HFFc6 (cell line): Measurements from ENCODE around the gene ABTB2. TPM values are rescaled to one million over a fixed set of nuclear protein-coding genes. Genes with fewer than 3 reads are reported as not detected.
A peak's percentile ranks its signal among the peaks of the same experiment; 100 is the strongest.

Experiments
- DNase-seq: peaks from one replicate; pipeline ENCODE4 v3.0.0-alpha.2; 2018
- H3K27ac Mint-ChIP-seq: 2 replicates; pipeline ENCODE4 v1.8.0; 2020; ENCODE audit warnings: mild to moderate bottlenecking, mixed read lengths
- H3K27me3 Mint-ChIP-seq: 2 replicates; pipeline ENCODE4 v1.8.0; 2021; ENCODE audit warnings: mild to moderate bottlenecking, moderate library complexity, mixed read lengths; ENCODE audit not compliant: insufficient read depth
- H3K36me3 Mint-ChIP-seq: 2 replicates; pipeline ENCODE4 v1.8.0; 2021; ENCODE audit warnings: low read depth, mixed read lengths
- H3K4me1 Mint-ChIP-seq: 2 replicates; pipeline ENCODE4 v1.8.0; 2020; ENCODE audit warnings: low read depth, mixed read lengths
- H3K4me3 Mint-ChIP-seq: 2 replicates; pipeline ENCODE4 v1.8.0; 2020; ENCODE audit warnings: mild to moderate bottlenecking, moderate library complexity, mixed read lengths
- H3K9me3 Mint-ChIP-seq: 2 replicates; pipeline ENCODE4 v1.8.0; 2020; ENCODE audit warnings: mild to moderate bottlenecking, mixed read lengths
- CTCF ChIP-seq: fragments of 200-600 bp; sonication (generic); IDR thresholded peaks from 2 replicates; pipeline ENCODE4 v1.5.0; 2021; ENCODE audit warnings: antibody characterized with exemption, mild to moderate bottlenecking
- total RNA-seq, 6 experiments: library from RNA; stranded (reverse); fragmentation: NEBNext Ultra II Directional; extraction: Animal tissue kit (Norgen Biotek cat#: 25700); gene quantifications; 2 replicates in 1 of 6; 3 replicates in 5 of 6; pipeline ENCODE4 v1.2.3, GENCODE V29; 2021

ABTB2 gene
- total RNA-seq, 6 experiments from 2014 or later: 2.5 to 3.6 (median 2.8) TPM

DNA sequence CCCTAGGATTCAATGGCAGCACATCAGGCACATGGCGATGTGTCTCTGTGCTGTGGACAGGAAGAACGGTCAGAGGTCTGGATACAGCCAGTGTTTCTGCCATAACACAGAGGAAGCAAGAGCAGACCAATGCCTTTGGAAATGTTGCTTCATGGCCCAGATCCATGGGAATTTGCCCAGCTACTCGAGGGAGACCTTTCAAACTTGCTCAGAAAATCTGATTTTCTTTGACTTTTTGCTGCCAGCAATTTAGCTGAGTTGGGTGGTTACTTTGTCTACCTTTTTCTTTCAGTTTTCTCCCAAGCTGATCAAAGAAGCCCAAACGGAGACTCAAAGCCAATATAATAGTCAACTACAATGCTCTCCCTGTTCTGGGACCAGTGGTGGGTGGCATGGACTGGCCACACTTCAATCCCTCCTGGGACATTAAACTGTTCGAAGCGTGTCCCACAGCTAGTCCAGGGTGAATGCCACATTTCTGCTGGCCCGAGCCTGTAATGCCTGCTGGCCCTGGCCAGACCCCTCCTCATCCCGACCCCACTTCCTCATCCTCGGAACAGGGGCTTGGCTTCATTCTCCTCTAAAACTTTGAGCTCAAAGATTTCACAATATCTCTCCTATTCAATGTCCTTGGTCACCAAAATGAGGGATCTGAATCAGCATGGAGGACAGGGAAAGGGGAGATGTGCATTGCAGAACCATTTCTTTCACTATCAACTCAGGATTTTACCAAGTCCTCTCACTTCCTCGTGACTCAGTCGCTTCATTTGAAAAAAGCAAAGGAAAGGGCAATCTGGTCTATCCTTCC is 93.3 kb downstream of the ABTB2 start:
- no peak overlapping the region for H3K27ac Mint-ChIP-seq
- H3K9me3 Mint-ChIP-seq: no peaks in the 10 kb centered on the region
- no peak overlapping the region for H3K4me3 Mint-ChIP-seq
- no peaks in the 10 kb centered on the region for H3K36me3 Mint-ChIP-seq
- no peak for DNase-seq
- TF ChIP-seq CTCF: no peak
- peaks cover 35% of the 10 kb centered on the region for H3K4me1 Mint-ChIP-seq
- H3K27me3 Mint-ChIP-seq: peaks cover 9% of the 10 kb centered on the region

DNA sequence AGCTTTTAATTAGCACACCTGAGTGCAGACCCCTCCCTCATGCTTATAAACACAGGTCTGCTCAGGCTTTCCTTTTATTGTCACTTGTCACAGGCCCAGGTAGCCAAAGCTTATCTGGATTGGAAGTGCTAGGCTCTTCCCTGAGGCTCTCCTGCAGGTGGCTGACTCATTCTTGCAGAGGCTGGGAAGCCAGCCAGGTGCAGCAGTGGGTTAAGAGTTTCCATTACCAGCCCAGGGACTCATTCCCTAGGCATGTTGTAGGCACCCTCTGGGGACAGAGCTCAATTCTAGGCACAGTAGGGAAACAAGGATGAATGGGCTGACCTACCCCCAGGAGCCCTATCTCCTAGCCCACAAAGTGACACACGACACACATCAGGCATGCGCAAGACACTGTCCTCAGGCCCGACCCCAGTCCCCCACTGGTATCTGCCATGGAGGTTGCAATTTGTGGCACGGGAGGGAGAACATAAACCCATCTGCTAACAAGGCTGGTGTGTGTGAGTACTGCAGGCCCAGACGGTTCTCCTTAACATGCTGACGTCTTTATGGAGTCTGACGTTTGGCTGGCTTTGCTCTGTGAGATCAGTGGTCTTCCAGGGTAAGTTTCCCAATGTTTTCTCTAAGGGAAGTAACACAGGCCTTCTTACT is 94.2 kb downstream of the ABTB2 start:
- H3K4me3 Mint-ChIP-seq: no peak overlapping the region
- H3K27ac Mint-ChIP-seq: no peak overlapping the region
- no peaks in the 10 kb centered on the region for H3K9me3 Mint-ChIP-seq
- peaks cover 9% of the 10 kb centered on the region for H3K27me3 Mint-ChIP-seq
- peak; percentile 68 for DNase-seq
- H3K4me1 Mint-ChIP-seq: peaks cover 35% of the 10 kb centered on the region
- no peak for TF ChIP-seq CTCF
- H3K36me3 Mint-ChIP-seq: no peaks in the 10 kb centered on the region

- DNase-seq: no peak
- no peak for TF ChIP-seq CTCF
- H3K9me3 Mint-ChIP-seq: no peaks in the 10 kb centered on the region
- no peaks in the 10 kb centered on the region for H3K36me3 Mint-ChIP-seq
- no peak overlapping the region for H3K27ac Mint-ChIP-seq
- peaks cover 35% of the 10 kb centered on the region for H3K4me1 Mint-ChIP-seq
- H3K27me3 Mint-ChIP-seq: peaks cover 13% of the 10 kb centered on the region
- no peak overlapping the region for H3K4me3 Mint-ChIP-seq
Measured at GRCh38 chr11:34262531-34263081, 95.2 kb downstream of the ABTB2 start.

DNA sequence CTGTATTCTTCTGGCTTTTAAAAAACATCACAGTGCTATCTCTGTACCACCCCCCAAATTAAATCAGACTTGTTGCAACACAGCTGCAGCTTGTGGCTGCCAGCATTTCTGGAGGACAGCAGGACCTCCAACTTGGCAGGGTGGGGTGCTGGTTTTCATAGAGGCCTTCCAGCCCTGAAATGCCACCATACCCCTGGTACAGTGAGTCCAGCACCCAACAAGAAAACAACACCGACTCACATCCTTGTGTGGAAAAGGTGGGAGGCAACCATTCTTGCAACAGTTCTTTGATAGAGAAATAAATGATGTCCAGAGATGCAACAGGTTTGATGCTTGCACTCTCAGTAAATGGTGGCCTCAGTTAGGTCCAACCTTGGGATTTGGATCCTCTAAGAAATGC is 96.0 kb downstream of the ABTB2 start:
- no peaks in the 10 kb centered on the region for H3K36me3 Mint-ChIP-seq
- peaks cover 11% of the 10 kb centered on the region for H3K27me3 Mint-ChIP-seq
- TF ChIP-seq CTCF: no peak
- H3K4me3 Mint-ChIP-seq: no peak overlapping the region
- peaks cover 27% of the 10 kb centered on the region for H3K4me1 Mint-ChIP-seq
- no peaks in the 10 kb centered on the region for H3K9me3 Mint-ChIP-seq
- H3K27ac Mint-ChIP-seq: no peak overlapping the region
- no peak for DNase-seq

GRCh38 chr11:34261095-34261494 is 96.7 kb downstream of the ABTB2 start:
- no peaks in the 10 kb centered on the region for H3K9me3 Mint-ChIP-seq
- no peak overlapping the region for H3K27ac Mint-ChIP-seq
- H3K4me3 Mint-ChIP-seq: no peak overlapping the region
- H3K4me1 Mint-ChIP-seq: peaks cover 20% of the 10 kb centered on the region
- no peaks in the 10 kb centered on the region for H3K36me3 Mint-ChIP-seq
- TF ChIP-seq CTCF: no peak
- H3K27me3 Mint-ChIP-seq: peaks cover 18% of the 10 kb centered on the region
- no peak for DNase-seq
